PC-9 (cell line): ENCODE data around the gene CLMN. TPM values are rescaled to one million over a fixed set of nuclear protein-coding genes. Genes with fewer than 3 reads are reported as not detected.
A peak's percentile ranks its signal among the peaks of the same experiment; 100 is the strongest.

ENCODE experiments used
- BruUV-seq: library from RNA; stranded (reverse); fragments of 400-500 nt; replicated peaks from 2 replicates; lab custom pipeline; 2021; lab: Mats Ljungman, UMichigan
- CTCF ChIA-PET: fragments of 300-600 bp; sonication (Branson Sonifier 250); formaldehyde crosslinking; loops from one replicate; lab custom pipeline; 2022; ENCODE audit warnings: antibody characterized with exemption; lab: Charles Lee
- POLR2A ChIA-PET: fragments of 300-600 bp; sonication (Branson Sonifier 250); formaldehyde crosslinking; loops from one replicate; lab custom pipeline; 2022; ENCODE audit warnings: antibody characterized with exemption; ENCODE audit not compliant: unreplicated experiment; lab: Charles Lee
- DNase-seq, 2 experiments: peaks; one replicate each; pipeline versions ENCODE4 v3.0.0 to v3.0.0-alpha.2; 2015 to 2022; ENCODE audit warnings: mixed read lengths in 1 of 2
- H2AFZ ChIP-seq: fragments of 200-600 bp; sonication (generic); 2 replicates; pipeline ENCODE4 v1.8.1; 2017; ENCODE audit warnings: antibody characterized with exemption
- H3F3A ChIP-seq: fragments of 200-600 bp; sonication (generic); 2 replicates; pipeline ENCODE4 v1.8.1; 2017; ENCODE audit warnings: antibody characterized with exemption, mild to moderate bottlenecking, low read depth; ENCODE audit not compliant: insufficient read depth
- H3K27ac ChIP-seq: fragments of 200-600 bp; sonication (generic); 2 replicates; pipeline ENCODE4 v1.6.1; 2016; ENCODE audit warnings: mixed run types
- H3K27me3 ChIP-seq: fragments of 200-600 bp; sonication (generic); 2 replicates; pipeline ENCODE4 v1.6.1; 2016; ENCODE audit warnings: low read depth, mixed run types; ENCODE audit not compliant: insufficient read depth
- H3K36me3 ChIP-seq: fragments of 200-600 bp; sonication (generic); 2 replicates; pipeline ENCODE4 v1.6.1; 2016; ENCODE audit warnings: low read depth, mixed run types
- H3K4me1 ChIP-seq: fragments of 200-600 bp; sonication (generic); replicated peaks from 2 replicates; pipeline ENCODE4 v1.6.1; 2016; ENCODE audit warnings: mixed run types; ENCODE audit not compliant: insufficient read depth
- H3K4me2 ChIP-seq: fragments of 200-600 bp; sonication (generic); 2 replicates; pipeline ENCODE4 v1.6.1; 2017; ENCODE audit warnings: mixed run types
- H3K4me3 ChIP-seq: fragments of 200-600 bp; sonication (generic); 2 replicates; pipeline ENCODE4 v1.6.1; 2016; ENCODE audit warnings: mixed run types
- H3K79me2 ChIP-seq: fragments of 200-600 bp; sonication (generic); 2 replicates; pipeline ENCODE4 v1.6.1; 2017; ENCODE audit warnings: low read depth, mixed run types
- H3K9me2 ChIP-seq: fragments of 200-600 bp; sonication (generic); 2 replicates; pipeline ENCODE4 v1.8.1; 2017; ENCODE audit warnings: mild to moderate bottlenecking; ENCODE audit not compliant: insufficient read depth
- H3K9me3 ChIP-seq: fragments of 200-600 bp; sonication (generic); 2 replicates; pipeline ENCODE4 v1.8.1; 2016; ENCODE audit warnings: low read depth; ENCODE audit not compliant: insufficient read depth
- H4K20me1 ChIP-seq: fragments of 200-600 bp; sonication (generic); 2 replicates; pipeline ENCODE4 v1.8.1; 2017; ENCODE audit not compliant: insufficient read depth
- EZH2 ChIP-seq: fragments of 200-600 bp; sonication (generic); IDR thresholded peaks from 2 replicates; pipeline ENCODE4 v1.8.0; 2017; ENCODE audit warnings: antibody characterized with exemption, low read depth
- intact Hi-C: fragments of 100-400 bp; cut with micrococcal nuclease; formaldehyde crosslinking; loops from one replicate; pipeline ENCODE4 v1.10.0; 2022; ENCODE audit not compliant: unreplicated experiment
- total RNA-seq: library from RNA; stranded (reverse); gene quantifications from 2 replicates; pipeline ENCODE4 v1.2.3, GENCODE V29; 2021
- TF ChIP-seq, protein P1 (sequence below): fragments of 200-600 bp; sonication (generic); conservative IDR thresholded peaks from 2 replicates; pipeline ENCODE4 v1.6.1; 2017; ENCODE audit warnings: mixed run types, antibody characterized with exemption, mild to moderate bottlenecking, moderate library complexity

The CLMN gene
- total RNA-seq, 1 experiment from 2014 or later, result 15.8 TPM

DNA sequence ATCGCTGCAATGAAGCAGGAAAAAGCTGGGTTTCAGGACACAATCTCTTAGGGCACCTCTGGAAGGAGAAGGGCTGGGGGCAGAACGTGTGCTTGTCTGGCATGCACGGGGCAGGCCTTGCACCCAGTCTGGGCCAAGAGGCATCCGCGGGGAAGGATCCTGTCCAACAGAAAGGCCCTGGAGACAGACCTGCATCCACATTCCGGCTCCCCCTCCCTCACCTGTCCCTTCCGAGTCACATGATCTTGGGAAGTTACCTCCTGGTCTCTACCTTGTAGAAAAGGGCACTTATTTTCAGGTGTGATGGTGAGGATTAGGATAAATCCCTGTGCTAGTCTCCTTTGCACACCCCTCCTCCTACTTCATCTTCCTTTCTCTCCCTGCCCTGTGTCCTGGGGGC lies 25.4 kb downstream of the CLMN start:
- H3K9me2 ChIP-seq, result no peaks in the 10 kb centered on the region
- no peak overlapping the region for H3K4me2 ChIP-seq
- H3F3A ChIP-seq, result no peaks in the 10 kb centered on the region
- H3K27ac ChIP-seq, result 0 out of 2 replicates have a peak overlapping the region, but pooled peaks have one; percentile 39
- H4K20me1 ChIP-seq, result no peaks in the 10 kb centered on the region
- DNase-seq, result no peak
- H3K79me2 ChIP-seq, result no peaks in the 10 kb centered on the region
- intact Hi-C loops, result no loop called here
- no TSS peak for BruUV-seq
- TF ChIP-seq, protein P1, sequence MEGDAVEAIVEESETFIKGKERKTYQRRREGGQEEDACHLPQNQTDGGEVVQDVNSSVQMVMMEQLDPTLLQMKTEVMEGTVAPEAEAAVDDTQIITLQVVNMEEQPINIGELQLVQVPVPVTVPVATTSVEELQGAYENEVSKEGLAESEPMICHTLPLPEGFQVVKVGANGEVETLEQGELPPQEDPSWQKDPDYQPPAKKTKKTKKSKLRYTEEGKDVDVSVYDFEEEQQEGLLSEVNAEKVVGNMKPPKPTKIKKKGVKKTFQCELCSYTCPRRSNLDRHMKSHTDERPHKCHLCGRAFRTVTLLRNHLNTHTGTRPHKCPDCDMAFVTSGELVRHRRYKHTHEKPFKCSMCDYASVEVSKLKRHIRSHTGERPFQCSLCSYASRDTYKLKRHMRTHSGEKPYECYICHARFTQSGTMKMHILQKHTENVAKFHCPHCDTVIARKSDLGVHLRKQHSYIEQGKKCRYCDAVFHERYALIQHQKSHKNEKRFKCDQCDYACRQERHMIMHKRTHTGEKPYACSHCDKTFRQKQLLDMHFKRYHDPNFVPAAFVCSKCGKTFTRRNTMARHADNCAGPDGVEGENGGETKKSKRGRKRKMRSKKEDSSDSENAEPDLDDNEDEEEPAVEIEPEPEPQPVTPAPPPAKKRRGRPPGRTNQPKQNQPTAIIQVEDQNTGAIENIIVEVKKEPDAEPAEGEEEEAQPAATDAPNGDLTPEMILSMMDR, result no peak
- TF ChIP-seq EZH2, result no peak
- ChIA-PET POLR2A (no interaction called here), CTCF (no interaction called here)
- no peaks in the 10 kb centered on the region for H3K9me3 ChIP-seq
- H3K27me3 ChIP-seq, result no peaks in the 10 kb centered on the region
- H3K36me3 ChIP-seq, result no peaks in the 10 kb centered on the region
- no peak overlapping the region for H3K4me3 ChIP-seq
- no peak overlapping the region for H2AFZ ChIP-seq
- H3K4me1 ChIP-seq, result peaks cover 11% of the 10 kb centered on the region; the same call in 1 of the 2 replicates

DNA sequence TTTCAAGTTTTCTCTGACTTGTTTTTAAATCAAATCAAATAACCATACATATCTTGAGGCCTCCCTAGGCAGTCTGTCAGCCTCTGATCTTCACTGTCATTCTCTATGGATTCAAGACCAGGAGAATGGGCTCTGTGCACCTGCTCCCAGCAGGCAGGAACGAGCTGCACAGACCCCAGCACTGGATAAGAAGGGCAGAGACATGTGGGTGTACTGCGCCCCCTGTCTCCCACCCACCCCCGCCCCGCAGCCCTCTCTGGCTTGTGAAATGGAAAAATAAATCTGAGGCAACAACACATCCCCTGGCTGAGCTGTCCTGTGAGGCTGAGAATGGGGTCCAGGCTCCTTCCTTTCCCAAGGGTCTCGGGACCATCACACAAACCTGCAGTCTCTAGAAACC lies 26.3 kb downstream of the CLMN start:
- POLR2A ChIA-PET, result no interaction called here
- BruUV-seq, result no TSS peak

DNA sequence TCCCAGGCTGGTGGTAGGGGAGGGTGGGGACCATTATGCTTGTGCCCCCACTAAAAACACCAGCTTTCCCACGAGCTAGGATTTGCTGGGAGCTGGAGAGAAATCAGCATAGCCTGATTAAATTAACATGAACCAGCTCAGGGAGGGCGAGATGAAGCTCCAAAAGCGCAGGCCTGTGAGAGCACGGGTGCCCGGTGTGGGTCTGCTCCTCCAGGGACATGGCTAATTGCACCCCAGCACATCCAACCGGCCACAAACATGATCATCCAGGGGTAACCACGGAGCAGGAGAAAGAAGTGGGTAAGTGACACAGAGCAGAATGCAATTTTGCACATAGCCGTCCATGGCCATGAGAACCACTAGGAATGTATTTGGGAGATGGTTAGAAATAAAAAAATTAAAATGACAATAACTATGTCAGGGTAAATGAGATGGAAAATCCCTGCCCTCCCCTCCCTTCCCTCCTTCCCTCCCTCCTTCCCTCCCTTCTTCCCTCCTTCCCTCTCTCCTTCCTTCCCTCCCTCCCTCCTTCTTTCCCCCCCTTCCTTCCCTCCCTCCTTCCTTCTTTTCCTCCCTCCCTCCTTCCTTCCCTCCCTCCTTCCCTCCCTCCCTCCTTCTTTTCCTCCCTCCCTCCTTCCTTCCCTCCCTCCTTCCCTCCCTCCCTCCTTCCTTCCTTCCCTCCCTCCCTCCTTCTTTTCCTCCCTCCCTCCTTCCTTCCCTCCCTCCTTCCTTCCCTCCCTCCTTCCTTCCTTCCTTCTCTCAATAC lies 26.9 kb downstream of the CLMN start:
- ChIA-PET CTCF (no interaction called here), POLR2A (no interaction called here)
- intact Hi-C loops, result no loop called here
- Histone ChIP-seq H3K27me3 (no peaks in the 10 kb centered on the region), H3F3A (no peaks in the 10 kb centered on the region), H3K9me3 (no peaks in the 10 kb centered on the region), H3K9me2 (no peaks in the 10 kb centered on the region), H2AFZ (no peak overlapping the region), H3K4me3 (no peak overlapping the region), H3K79me2 (no peaks in the 10 kb centered on the region), H4K20me1 (no peaks in the 10 kb centered on the region), H3K36me3 (no peaks in the 10 kb centered on the region), H3K27ac (no peak overlapping the region), H3K4me1 (peaks cover 11% of the 10 kb centered on the region; the same call in 1 of the 2 replicates), H3K4me2 (no peak overlapping the region)
- no peak for TF ChIP-seq EZH2
- TF ChIP-seq, protein P1, result no peak
- DNase-seq, result no peak
- BruUV-seq, result no TSS peak

More for the DNA sequence above, 26.3 kb downstream of the CLMN start:
- intact Hi-C loops, result no loop called here
- no peaks in the 10 kb centered on the region for H3K36me3 ChIP-seq
- TF ChIP-seq, protein P1, result no peak
- TF ChIP-seq EZH2, result no peak
- CTCF ChIA-PET, result no interaction called here
- no peak overlapping the region for H2AFZ ChIP-seq
- H4K20me1 ChIP-seq, result no peaks in the 10 kb centered on the region
- peaks cover 11% of the 10 kb centered on the region; the same call in 1 of the 2 replicates for H3K4me1 ChIP-seq
- no peak overlapping the region for H3K4me2 ChIP-seq
- H3K27ac ChIP-seq, result no peak overlapping the region
- no peaks in the 10 kb centered on the region for H3K9me2 ChIP-seq
- no peaks in the 10 kb centered on the region for H3K9me3 ChIP-seq
- H3F3A ChIP-seq, result no peaks in the 10 kb centered on the region
- H3K4me3 ChIP-seq, result no peak overlapping the region
- no peaks in the 10 kb centered on the region for H3K27me3 ChIP-seq
- DNase-seq, result no peak
- no peaks in the 10 kb centered on the region for H3K79me2 ChIP-seq
